ENCODE data around the gene CAMK2A. TPM values are rescaled to one million over a fixed set of nuclear protein-coding genes. Genes with fewer than 3 reads are reported as not detected.

CAMK2A gene
- total RNA-seq, 2 experiments from 2014 or later, result not detected

- Histone ChIP-seq H3K9me3 (ENCODE audit: low read length) (no peaks in the 10 kb centered on the region), H3K9me2 (ENCODE audit: insufficient read depth, low read length) (no peaks in the 10 kb centered on the region), H3K27ac (ENCODE audit: low read depth, low read length, poor library complexity, severe bottlenecking) (no peak overlapping the region), H2AFZ (ENCODE audit: low read length) (no peak overlapping the region), H3K36me3 (ENCODE audit: insufficient read depth, low read length) (no peaks in the 10 kb centered on the region), H3K4me1 (ENCODE audit: insufficient read depth, low read length, poor library complexity, severe bottlenecking) (no peaks in the 10 kb centered on the region), H3K79me2 (ENCODE audit: insufficient read depth, low read depth, low read length) (no peaks in the 10 kb centered on the region), H4K20me1 (ENCODE audit: insufficient read depth, low read length) (no peaks in the 10 kb centered on the region), H3K4me2 (ENCODE audit: low read length) (no peak overlapping the region), H3K4me3 (ENCODE audit: low read depth, low read length, poor library complexity, severe bottlenecking) (no peak overlapping the region)
- BruUV-seq (replicated peaks), result no TSS peak
- intact Hi-C loops (cut with micrococcal nuclease; ENCODE audit: unreplicated experiment), result no loop called here
- POLR2A ChIA-PET, result interaction anchor here (0.6 kb wide), 1 partner anchor 110 kb away, joined by 3 read pairs; no protein-coding TSS in a partner anchor
- TF ChIP-seq CTCF (conservative IDR thresholded peaks at IDR 0.05; ENCODE audit: low read length) (no peak), EZH2phosphoT487 (IDR thresholded peaks at IDR 0.05; ENCODE audit: borderline replicate concordance, low read depth, low read length) (no peak)
- no peak for DNase-seq (ENCODE audit: low spot score)
- CTCF ChIA-PET (ENCODE audit: unreplicated experiment), result interaction anchor here (0.6 kb wide), 1 partner anchor 41 kb away, joined by 4 read pairs; no protein-coding TSS in a partner anchor
Observed at GRCh38 chr5:150305095-150305494, 15.5 kb upstream of the CAMK2A start.

- H3K36me3 ChIP-seq (ENCODE audit: insufficient read depth, low read length), result no peaks in the 10 kb centered on the region
- no peaks in the 10 kb centered on the region for H3K4me1 ChIP-seq (ENCODE audit: insufficient read depth, low read length, poor library complexity, severe bottlenecking)
- ChIA-PET POLR2A (no interaction called here), CTCF (ENCODE audit: unreplicated experiment) (interaction anchor here (0.6 kb wide), 1 partner anchor 70 kb away, joined by 3 read pairs; no protein-coding TSS in a partner anchor)
- intact Hi-C loops (cut with micrococcal nuclease; ENCODE audit: unreplicated experiment), result no loop called here
- H3K4me3 ChIP-seq (ENCODE audit: low read depth, low read length, poor library complexity, severe bottlenecking), result no peak overlapping the region
- H3K9me2 ChIP-seq (ENCODE audit: insufficient read depth, low read length), result no peaks in the 10 kb centered on the region
- H3K79me2 ChIP-seq (ENCODE audit: insufficient read depth, low read depth, low read length), result no peaks in the 10 kb centered on the region
- TF ChIP-seq CTCF (conservative IDR thresholded peaks at IDR 0.05; ENCODE audit: low read length) (no peak), EZH2phosphoT487 (IDR thresholded peaks at IDR 0.05; ENCODE audit: borderline replicate concordance, low read depth, low read length) (no peak)
- no TSS peak for BruUV-seq (replicated peaks)
- H3K9me3 ChIP-seq (ENCODE audit: low read length), result no peaks in the 10 kb centered on the region
- no peak for DNase-seq (ENCODE audit: low spot score)
- no peak overlapping the region for H3K27ac ChIP-seq (ENCODE audit: low read depth, low read length, poor library complexity, severe bottlenecking)
- H2AFZ ChIP-seq (ENCODE audit: low read length), result no peak overlapping the region
- H3K4me2 ChIP-seq (ENCODE audit: low read length), result no peak overlapping the region
- no peaks in the 10 kb centered on the region for H4K20me1 ChIP-seq (ENCODE audit: insufficient read depth, low read length)
Observed at GRCh38 chr5:150304481-150305081, 15.0 kb upstream of the CAMK2A start.

- TF ChIP-seq EZH2phosphoT487 (IDR thresholded peaks at IDR 0.05; ENCODE audit: borderline replicate concordance, low read depth, low read length), result no peak
- TF ChIP-seq CTCF (conservative IDR thresholded peaks at IDR 0.05; ENCODE audit: low read length), result no peak
Observed at GRCh38 chr5:150303660-150304386, 14.2 kb upstream of the CAMK2A start.

More at GRCh38 chr5:150303660-150304386, 14.2 kb upstream of the CAMK2A start:
- Histone ChIP-seq H3K9me2 (ENCODE audit: insufficient read depth, low read length) (no peaks in the 10 kb centered on the region), H2AFZ (ENCODE audit: low read length) (no peak overlapping the region), H3K27ac (ENCODE audit: low read depth, low read length, poor library complexity, severe bottlenecking) (no peak overlapping the region), H3K9me3 (ENCODE audit: low read length) (no peaks in the 10 kb centered on the region), H3K79me2 (ENCODE audit: insufficient read depth, low read depth, low read length) (no peaks in the 10 kb centered on the region), H3K4me3 (ENCODE audit: low read depth, low read length, poor library complexity, severe bottlenecking) (no peak overlapping the region), H4K20me1 (ENCODE audit: insufficient read depth, low read length) (no peaks in the 10 kb centered on the region), H3K4me2 (ENCODE audit: low read length) (no peak overlapping the region), H3K4me1 (ENCODE audit: insufficient read depth, low read length, poor library complexity, severe bottlenecking) (no peaks in the 10 kb centered on the region), H3K36me3 (ENCODE audit: insufficient read depth, low read length) (no peaks in the 10 kb centered on the region)
- ChIA-PET CTCF (ENCODE audit: unreplicated experiment) (interaction anchor here (0.6 kb wide), 1 partner anchor 69 kb away, joined by 3 read pairs; no protein-coding TSS in a partner anchor), POLR2A (no interaction called here)
- intact Hi-C loops (cut with micrococcal nuclease; ENCODE audit: unreplicated experiment), result no loop called here
- no peak for DNase-seq (ENCODE audit: low spot score)
- no TSS peak for BruUV-seq (replicated peaks)
